Frontal cortex (tissue), 4 donors: ENCODE results near the gene ATF6. TPM values are rescaled to one million over a fixed set of nuclear protein-coding genes. Genes with fewer than 3 reads are reported as not detected.
A peak's percentile ranks its signal among the peaks of the same experiment; 100 is the strongest.
"Not testable (repeated sequence)": the region's sequence is repeated elsewhere in the genome, so short reads cannot be mapped to it uniquely, and the experiment has no call there.

ENCODE experiments used
- DNase-seq, 2 donors: peaks; one replicate each; pipeline ENCODE4 v3.0.0; 2012; ENCODE audit warnings: low spot score in 2 of 2
- FAIRE-seq: peaks from 2 replicates; lab custom pipeline; 2012; peaks lifted over from hg19 to GRCh38; lab: Jason Lieb, UNC
- total RNA-seq: library from RNA; depleted of rRNA; stranded (reverse); fragments of >200 nt; gene quantifications from one replicate; pipeline ENCODE4 v1.2.3, GENCODE V29; 2014
- donor health status: control.
- donor health status: control.
- donor health status: control.

Gene ATF6
- total RNA-seq, 1 donor from 2014 or later: 25.3 TPM

DNA sequence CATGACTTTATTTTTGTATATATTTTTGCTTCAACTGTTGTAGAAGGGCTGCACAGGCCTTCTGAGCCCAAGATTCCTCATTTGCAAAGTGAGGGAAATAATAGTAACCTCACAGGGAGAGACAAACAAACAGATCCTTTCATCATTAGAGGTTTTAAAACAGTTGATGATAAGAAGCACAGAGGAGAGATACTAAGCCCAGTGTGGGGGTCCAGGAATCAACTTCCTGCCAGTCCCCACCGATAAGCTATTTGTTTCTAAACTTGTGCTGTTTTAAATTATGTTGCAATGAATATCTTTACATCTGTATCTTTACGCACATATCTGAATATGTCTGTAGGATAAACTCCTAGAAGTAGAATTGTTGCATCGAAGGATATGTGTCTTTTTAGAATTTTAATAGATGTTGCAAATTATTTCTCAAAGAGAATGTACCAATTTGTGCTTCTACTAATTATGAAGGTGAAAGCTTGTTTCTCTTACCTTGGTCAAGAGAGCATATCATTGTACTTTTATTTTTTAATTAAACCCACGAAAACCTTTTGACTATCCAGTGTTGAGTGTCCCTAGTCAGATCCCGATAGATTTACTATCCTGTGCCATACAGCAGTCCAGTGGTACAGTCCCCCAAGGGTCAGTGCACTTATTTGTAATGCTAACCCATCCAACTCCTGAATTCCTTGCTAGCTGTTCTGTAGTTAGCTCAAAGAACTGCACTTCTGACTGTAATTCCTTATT, 34.0 kb upstream of the ATF6 start:
- FAIRE-seq: no peak
- no peak for DNase-seq

GRCh38 chr1:161733526-161733925, 32.6 kb upstream of the ATF6 start:
- DNase-seq (no peak), FAIRE-seq (no peak)

DNA sequence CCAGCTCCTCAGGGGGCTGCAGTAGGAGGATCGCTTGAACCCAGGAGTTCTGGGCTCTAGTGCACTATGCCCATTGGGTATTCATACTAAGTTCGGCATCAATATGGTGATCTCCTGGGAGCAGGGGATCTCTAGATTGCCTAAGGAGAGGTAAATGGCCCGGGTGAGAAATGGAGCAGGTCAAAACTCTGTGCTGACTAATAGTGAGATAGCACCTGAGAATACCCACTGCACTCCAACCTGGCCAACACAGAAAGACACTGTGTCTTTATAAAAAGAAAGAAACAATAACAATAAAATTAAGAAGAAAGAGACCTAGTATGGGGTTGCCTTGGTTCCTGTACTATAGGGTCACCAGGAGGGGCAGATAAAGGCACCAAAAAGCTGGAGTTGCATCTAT, 30.3 kb upstream of the ATF6 start:
- no peak for FAIRE-seq
- no peak for DNase-seq

- DNase-seq (no peak), FAIRE-seq (no peak)
Observed at GRCh38 chr1:161736335-161736969, 29.7 kb upstream of the ATF6 start.

DNA sequence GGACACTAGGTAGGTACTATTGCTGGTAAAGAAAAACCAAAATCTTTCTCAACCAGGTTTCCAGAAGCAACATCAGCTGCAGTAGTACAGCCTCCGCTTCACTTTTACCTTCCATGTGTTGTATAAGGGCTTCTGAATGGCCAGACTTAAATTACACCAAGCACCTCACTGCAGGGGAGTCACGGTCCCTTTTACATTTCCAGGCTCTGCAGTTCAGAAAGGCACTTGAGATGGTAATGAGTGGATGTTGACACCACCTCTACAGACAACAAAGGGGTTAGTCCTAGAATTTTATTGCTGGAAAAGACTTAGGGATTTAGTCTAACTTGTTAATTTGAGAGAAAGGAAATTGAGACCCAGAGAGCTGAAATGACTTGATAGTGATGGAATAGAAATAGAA, 28.5 kb upstream of the ATF6 start:
- no peak for FAIRE-seq

DNA sequence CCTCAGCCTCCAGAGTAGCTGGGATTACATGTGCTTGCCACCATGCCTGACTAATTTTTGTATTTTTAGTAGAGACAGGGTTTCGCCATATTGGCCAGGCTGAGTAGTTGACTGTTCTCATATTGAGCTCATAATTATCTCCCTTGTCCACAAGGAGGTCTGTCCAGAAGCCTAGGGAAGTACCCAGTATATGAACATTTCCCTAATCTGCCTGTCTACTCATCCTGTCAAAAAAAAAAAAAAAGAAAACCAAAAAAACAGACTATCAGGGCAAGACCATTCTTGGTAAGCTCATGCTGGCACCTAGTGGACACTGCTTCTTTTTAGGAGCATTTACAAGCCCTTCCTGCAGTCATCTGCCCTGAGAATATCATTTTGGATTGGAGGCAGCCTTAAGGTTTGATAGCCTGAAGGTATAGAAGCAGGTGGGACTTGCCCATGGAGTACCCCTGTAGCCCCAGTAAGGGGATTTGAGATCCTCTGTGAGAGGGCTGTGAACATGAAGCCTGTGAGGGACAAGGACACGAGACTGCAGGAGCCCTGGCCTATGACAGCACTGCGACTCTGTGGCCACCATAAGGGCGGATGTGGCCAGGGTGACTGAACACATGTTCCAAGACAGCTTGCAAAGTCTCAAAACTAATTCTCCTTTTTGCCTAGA, 27.4 kb upstream of the ATF6 start:
- FAIRE-seq (no peak), DNase-seq (no peak)

More for the DNA sequence above, 28.5 kb upstream of the ATF6 start:
- DNase-seq: no peak

DNA sequence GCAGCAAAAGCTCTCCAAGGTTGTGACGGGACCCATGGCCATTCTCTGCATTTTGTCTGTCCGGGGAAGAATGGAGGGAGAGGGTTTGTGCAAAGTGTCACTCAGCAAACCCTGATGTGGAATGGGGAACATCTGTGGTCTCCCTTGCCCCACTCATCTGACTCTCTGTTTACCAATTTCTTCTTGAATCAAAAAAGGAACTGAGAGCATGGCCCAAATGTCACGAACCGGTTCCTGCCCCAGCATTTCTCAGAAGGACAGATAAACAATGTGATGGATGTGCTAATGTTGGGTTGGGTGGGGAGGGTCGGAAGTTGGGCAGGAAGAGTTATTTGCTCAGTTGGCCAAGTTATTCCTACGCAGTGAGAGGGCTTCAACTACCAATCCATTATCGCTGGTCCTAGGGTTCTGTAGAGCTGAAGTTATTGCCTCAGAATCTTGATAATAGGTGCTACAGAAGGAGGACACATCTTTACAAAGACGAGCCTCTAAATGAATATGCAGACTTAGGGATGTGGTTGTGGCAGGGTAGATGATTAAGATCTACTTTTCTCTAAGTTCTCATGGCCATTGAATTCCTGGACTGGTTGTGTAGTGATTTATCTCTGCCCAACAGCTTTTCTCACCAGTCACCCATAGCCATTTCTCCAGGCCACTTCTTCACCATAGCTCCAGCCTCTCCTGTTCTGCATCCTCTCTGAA, 26.1 kb upstream of the ATF6 start:
- FAIRE-seq (no peak), DNase-seq (no peak)

GRCh38 chr1:161740921-161741320, 25.2 kb upstream of the ATF6 start:
- no peak for DNase-seq
- no peak for FAIRE-seq

DNA sequence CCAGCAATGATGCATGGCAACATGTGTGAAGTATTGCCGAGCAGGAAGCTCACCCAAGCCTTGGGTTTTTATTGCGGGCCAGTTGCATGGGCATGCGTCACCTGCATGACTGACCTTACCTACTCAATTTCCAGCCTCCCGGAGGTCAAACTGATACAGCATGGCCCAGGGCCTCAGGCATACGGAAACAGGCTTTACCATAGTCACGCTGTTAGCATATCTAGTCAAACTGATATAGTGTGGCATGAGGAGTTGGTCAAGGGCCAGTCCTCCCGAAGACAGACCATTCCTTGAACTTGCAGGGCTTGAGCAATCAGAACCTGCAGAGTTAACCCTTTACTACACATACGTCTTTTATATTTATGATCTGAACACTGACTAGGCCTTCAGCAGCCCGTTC, 22.9 kb upstream of the ATF6 start:
- no peak for DNase-seq
- FAIRE-seq: no peak

DNA sequence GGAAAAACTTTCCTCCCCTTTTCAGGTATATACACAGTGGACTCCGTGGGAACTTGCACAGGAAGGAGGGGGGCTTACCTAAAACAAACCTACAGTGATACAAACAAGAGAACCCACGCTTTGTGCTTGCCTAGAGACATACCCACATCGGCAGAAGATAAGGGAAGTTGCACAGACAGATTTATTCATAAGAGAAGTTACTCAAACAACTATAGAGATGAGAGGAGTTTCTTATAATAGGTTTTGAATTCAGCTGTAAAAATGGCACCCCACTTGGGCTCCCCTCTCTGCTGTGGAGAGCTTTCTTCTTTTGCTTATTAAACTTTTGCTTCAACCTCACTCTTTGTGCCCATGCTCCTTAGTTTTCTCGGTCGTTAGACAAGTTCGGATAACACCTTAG, 18.3 kb upstream of the ATF6 start:
- FAIRE-seq (no peak), DNase-seq (no peak)

- FAIRE-seq (no peak), DNase-seq (peak; percentile 74 to 84)
Observed at GRCh38 chr1:161749509-161750407, 16.4 kb upstream of the ATF6 start, which contains the start of gene DUSP12. Gene DUSP12 (plus strand): TSS chr1:161749786. CDS start chr1:161749802, 16 bp downstream.

DNA sequence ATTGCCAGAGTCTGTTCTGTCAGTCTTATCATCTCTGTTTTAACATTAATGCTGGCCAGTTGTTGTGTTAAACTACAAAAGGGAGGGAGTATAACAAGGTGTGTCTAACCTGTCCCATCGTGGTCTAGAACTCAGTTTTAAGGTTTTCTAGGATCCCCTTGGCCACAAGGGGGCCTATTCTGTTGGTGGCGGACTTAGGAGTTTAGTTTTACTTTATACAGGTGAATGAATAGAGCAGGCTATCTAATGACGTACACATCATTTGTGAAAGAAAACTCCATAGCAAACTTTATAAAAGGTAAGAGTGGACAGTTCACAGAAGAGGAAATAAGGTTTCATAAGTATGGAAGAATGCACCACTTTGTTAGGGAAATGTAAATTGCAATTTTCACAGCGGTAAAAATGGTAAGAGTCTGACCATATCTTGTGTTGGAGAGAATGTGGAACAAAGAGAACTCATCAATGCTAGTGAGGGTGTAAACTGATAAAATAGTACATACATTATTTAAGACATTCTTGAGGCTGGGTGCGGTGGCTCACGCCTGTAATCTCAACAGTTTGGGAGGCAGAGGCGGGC, 2.5 kb upstream of the ATF6 start:
- no peak for FAIRE-seq

DNA sequence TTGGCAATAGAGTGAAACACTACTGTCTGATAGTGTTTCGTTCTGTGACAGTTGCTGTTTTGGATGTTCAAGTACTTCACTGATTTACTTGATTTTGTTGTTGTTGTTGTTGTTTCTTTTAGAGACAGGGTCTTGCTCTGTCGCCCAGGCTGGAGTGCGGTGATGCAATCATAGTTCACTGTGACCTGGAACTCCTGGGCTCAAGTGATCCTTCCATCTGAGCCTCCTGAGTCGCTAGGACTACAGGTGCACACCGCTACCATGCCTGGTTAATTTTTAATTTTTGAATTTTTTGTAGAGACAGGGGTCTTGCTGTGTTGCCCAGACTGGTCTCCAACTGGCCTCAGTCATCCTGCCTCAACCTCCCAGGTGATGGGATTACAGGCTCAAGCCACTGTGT, 2.3 kb downstream of the ATF6 start:
- no peak for FAIRE-seq
- no peak for DNase-seq

More for the DNA sequence above, 2.5 kb upstream of the ATF6 start:
- no peak for DNase-seq

DNA sequence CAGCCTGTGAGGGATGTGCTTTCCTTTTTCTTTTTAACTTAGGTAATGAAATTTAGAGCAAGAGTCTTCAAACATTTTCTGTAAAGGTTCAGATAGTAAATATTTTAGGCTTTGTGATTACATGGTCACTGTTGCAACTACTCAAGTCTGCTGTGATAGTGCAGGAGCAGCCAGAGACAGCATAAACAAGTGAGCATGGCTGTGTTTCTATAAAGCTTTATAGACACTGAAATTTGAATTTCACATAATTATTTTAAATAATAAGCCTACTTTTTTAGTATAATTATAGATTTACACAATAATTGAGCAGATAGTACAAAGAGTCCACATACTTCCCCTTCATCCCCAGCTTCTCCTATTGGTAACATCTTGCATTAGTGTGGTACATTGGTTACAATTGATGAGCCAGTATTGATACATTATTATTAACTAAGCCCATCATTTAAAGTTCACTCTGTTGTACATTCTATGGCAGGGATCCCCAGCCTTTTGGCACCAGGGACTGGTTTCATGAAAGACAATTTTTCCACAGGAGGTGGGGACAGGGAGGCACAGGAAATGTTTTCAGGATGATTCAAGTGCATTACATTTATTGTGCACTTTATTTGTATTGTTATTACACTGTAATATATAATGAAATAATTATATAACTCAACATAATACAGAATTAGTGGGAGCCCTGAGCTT, 3.0 kb downstream of the ATF6 start:
- DNase-seq (no peak), FAIRE-seq (no peak)

- not testable (repeated sequence) for FAIRE-seq, DNase-seq
Observed at GRCh38 chr1:161769673-161770045, 3.5 kb downstream of the ATF6 start.

GRCh38 chr1:161770250-161770649, 4.1 kb downstream of the ATF6 start:
- FAIRE-seq: no peak

DNA sequence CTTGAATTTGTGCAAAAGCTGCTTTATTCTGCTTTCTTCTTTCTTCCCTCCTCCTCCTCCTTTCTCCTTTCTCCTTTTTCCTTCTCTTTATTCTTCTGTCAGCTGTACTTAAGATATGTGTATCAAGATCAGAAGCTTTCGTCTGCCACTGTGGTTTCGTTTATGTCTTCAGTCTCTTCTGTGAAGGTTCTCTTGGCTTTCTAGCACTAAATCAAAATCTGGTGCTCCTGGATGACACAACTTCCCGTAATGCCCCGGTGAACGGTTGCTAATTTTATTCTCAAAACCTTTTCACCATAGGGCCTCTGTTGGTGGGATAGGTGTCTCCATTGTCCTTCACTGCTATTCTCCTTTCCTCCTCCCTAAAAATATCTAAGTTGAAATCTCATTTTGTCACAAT, 5.0 kb downstream of the ATF6 start:
- DNase-seq (no peak), FAIRE-seq (no peak)

More at GRCh38 chr1:161770250-161770649, 4.1 kb downstream of the ATF6 start:
- no peak for DNase-seq

DNA sequence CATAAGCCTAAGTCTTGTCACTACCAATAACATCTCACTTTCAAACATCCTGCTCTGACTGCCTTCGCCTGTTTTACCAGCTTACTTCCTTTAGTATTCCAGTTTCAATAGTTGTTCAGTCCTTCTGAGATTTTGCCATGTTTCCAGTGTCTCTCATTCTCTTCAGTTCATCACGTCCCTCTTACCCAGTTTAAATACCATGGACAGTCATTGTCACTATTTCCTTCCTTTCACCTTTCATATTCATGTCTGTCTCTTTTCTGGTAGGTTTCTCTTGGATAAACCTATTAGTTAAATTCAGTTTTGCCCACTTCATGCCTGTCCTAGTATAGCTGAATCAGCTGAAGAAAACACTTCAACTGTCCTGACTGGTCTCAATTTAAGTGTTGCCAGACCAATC, 5.9 kb downstream of the ATF6 start:
- no peak for DNase-seq
- FAIRE-seq: no peak

- FAIRE-seq (no peak), DNase-seq (no peak)
Observed at GRCh38 chr1:161772397-161772796, 6.3 kb downstream of the ATF6 start.
